Tibial artery (tissue), 4 donors: ENCODE data around the gene TNFAIP3.
A peak's percentile ranks its signal among the peaks of the same experiment; 100 is the strongest.

Experiments used
- DNase-seq, 2 donors: peaks; one replicate each; pipeline ENCODE4 v3.0.0-alpha.2; 2019
- H3K27ac ChIP-seq, 2 donors: fragments of 200-600 bp; sonication (generic) in 1 of 2; 1 replicate in 1 of 2; 2 replicates in 1 of 2; pipeline ENCODE4 v1.5.1; 2018 to 2019; ENCODE audit warnings: mild to moderate bottlenecking in 1 of 2
- H3K27me3 ChIP-seq, 2 donors: fragments of 200-600 bp; sonication (generic) in 1 of 2; one replicate each; pipeline versions ENCODE4 v1.5.1 to v1.6.0; 2016 to 2019
- H3K36me3 ChIP-seq, 3 donors: fragments of 200-600 bp; sonication (generic) in 2 of 3; one replicate each; pipeline ENCODE4 v1.5.1; 2016 to 2019; ENCODE audit warnings: mild to moderate bottlenecking in 2 of 3
- H3K4me1 ChIP-seq, 4 donors: fragments of 200-600 bp; sonication (generic) in 2 of 4; 1 replicate in 3 of 4; 2 replicates in 1 of 4; pipeline ENCODE4 v1.5.1; 2016 to 2019
- H3K4me3 ChIP-seq, 2 donors: fragments of 200-600 bp; sonication (generic) in 1 of 2; 1 replicate in 1 of 2; 2 replicates in 1 of 2; pipeline ENCODE4 v1.5.1; 2018 to 2019; ENCODE audit warnings: mild to moderate bottlenecking in 2 of 2
- H3K9me3 ChIP-seq, 3 donors: fragments of 200-600 bp; sonication (generic) in 1 of 3; one replicate each; pipeline ENCODE4 v1.5.1; 2016 to 2019
- CTCF ChIP-seq, 2 experiments: fragments of 200-600 bp in 1 of 2; fragments of 450-650 bp in 1 of 2; IDR thresholded peaks; one replicate each; pipeline ENCODE4 v1.5.1; 2017 to 2019; ENCODE audit warnings: antibody characterized with exemption in 2 of 2, mild to moderate bottlenecking in 1 of 2, moderate library complexity in 1 of 2
- intact Hi-C: fragments of 100-400 bp; cut with DNase I; formaldehyde crosslinking; loops from one replicate; pipeline ENCODE4 v1.15.0; 2023; ENCODE audit warnings: low total_unique reads

Gene TNFAIP3

GRCh38 chr6:137871291-137871690 lies 4.2 kb downstream of the TNFAIP3 start:
- no peaks in the 10 kb centered on the region for H3K27me3 ChIP-seq
- no peak for DNase-seq
- peaks cover 0 to 45% (median 16%) of the 10 kb centered on the region in 4 donors for H3K4me1 ChIP-seq
- TF ChIP-seq CTCF (IDR thresholded peaks at IDR 0.05) = no peak
- intact Hi-C loops = no loop called here
- no peaks in the 10 kb centered on the region for H3K9me3 ChIP-seq
- H3K36me3 ChIP-seq = peaks cover 8 to 20% (median 14%) of the 10 kb centered on the region in 3 donors
- H3K27ac ChIP-seq = peak overlapping the region in 1 of 2 donors; percentile 11
- H3K4me3 ChIP-seq = peak overlapping the region in 1 of 2 donors; percentile 90

GRCh38 chr6:137871831-137872454 lies 4.9 kb downstream of the TNFAIP3 start:
- no peak for TF ChIP-seq CTCF (IDR thresholded peaks at IDR 0.05)
- Histone ChIP-seq H3K36me3 (peaks cover 14 to 27% (median 20%) of the 10 kb centered on the region in 3 donors), H3K27ac (peak overlapping the region in 1 of 2 donors; percentile 11), H3K4me3 (no peak overlapping the region), H3K9me3 (no peaks in the 10 kb centered on the region), H3K27me3 (no peaks in the 10 kb centered on the region), H3K4me1 (peaks cover 0 to 42% (median 16%) of the 10 kb centered on the region in 4 donors)
- intact Hi-C loops = no loop called here
- DNase-seq = no peak

- peak overlapping the region in 1 of 2 donors; percentile 5 for H3K27ac ChIP-seq
- no peak for DNase-seq
- intact Hi-C loops = no loop called here
- peaks cover 21 to 34% (median 27%) of the 10 kb centered on the region in 3 donors for H3K36me3 ChIP-seq
- H3K9me3 ChIP-seq = no peaks in the 10 kb centered on the region
- peaks cover 0 to 40% (median 16%) of the 10 kb centered on the region in 4 donors for H3K4me1 ChIP-seq
- peak overlapping the region in 1 of 2 donors; percentile 16 for H3K4me3 ChIP-seq
- H3K27me3 ChIP-seq = no peaks in the 10 kb centered on the region
- TF ChIP-seq CTCF (IDR thresholded peaks at IDR 0.05) = no peak
Measured at GRCh38 chr6:137872581-137873115, 5.6 kb downstream of the TNFAIP3 start.

GRCh38 chr6:137873273-137873762 lies 6.3 kb downstream of the TNFAIP3 start:
- H3K27ac ChIP-seq = peak overlapping the region in 1 of 2 donors; percentile 5
- H3K27me3 ChIP-seq = no peaks in the 10 kb centered on the region
- H3K4me3 ChIP-seq = peak overlapping the region; percentile 11 to 16
- peak; percentile 84 to 93 for DNase-seq
- no peak for TF ChIP-seq CTCF (IDR thresholded peaks at IDR 0.05)
- H3K9me3 ChIP-seq = no peaks in the 10 kb centered on the region
- H3K4me1 ChIP-seq = peaks cover 0 to 34% (median 10%) of the 10 kb centered on the region in 4 donors
- intact Hi-C loops = no loop called here
- peaks cover 25 to 41% (median 33%) of the 10 kb centered on the region in 3 donors for H3K36me3 ChIP-seq

- Histone ChIP-seq H3K27ac (no peak overlapping the region), H3K4me1 (peaks cover 0 to 25% (median 9%) of the 10 kb centered on the region in 4 donors), H3K27me3 (no peaks in the 10 kb centered on the region), H3K4me3 (no peak overlapping the region), H3K9me3 (no peaks in the 10 kb centered on the region), H3K36me3 (peaks cover 36 to 52% (median 40%) of the 10 kb centered on the region in 3 donors)
- no peak for TF ChIP-seq CTCF (IDR thresholded peaks at IDR 0.05)
- intact Hi-C loops = no loop called here
- no peak for DNase-seq
Measured at GRCh38 chr6:137874204-137875057, 7.4 kb downstream of the TNFAIP3 start.
